ENCODE results near the gene ALKBH1. TPM values are rescaled to one million over a fixed set of nuclear protein-coding genes. Genes with fewer than 3 reads are reported as not detected.

The ALKBH1 gene
- total and polyA plus RNA-seq, 7 donors, result 7.7 to 17.6 (median 9.8) TPM

DNA sequence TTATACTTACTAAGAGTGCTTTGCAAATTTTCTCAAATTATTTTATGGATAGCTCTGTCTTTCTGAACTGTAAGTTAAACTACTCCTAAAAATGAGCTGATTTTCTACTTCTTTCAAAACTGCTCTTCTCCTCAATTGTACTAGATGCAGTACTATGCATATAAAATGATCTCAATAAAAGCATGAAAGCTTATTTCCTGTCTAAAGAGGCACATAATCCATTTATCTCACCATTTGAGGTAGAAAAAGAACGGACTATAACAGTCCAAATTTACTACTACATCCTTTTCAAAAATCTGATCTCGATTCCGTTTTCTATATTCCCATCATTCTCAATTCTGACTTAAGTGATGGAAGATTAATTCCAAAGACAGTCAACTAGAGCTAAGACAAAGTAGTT lies 14.5 kb upstream of the ALKBH1 start:
- peaks cover 15 to 100% of the 10 kb centered on the region in 2 donors for H3K36me3 ChIP-seq (ENCODE audit: insufficient read depth in 1 of 2, low read depth in 1 of 2)
- DNase-seq (no peak), ATAC-seq (no peak)
- no peaks in the 10 kb centered on the region for H3K9me3 ChIP-seq
- H3K27me3 ChIP-seq (ENCODE audit: insufficient read depth in 3 of 3, low read length in 2 of 3), result no peaks in the 10 kb centered on the region
- WGBS, 3 donors, result 92 to 95% (median 95%) methylated on average over 3 of the region's 3 CpGs
- no peak overlapping the region for H3K4me3 ChIP-seq
- no peaks in the 10 kb centered on the region for H3K4me1 ChIP-seq
- intact Hi-C loops (cut with DNase I), result no loop called here
- no peak overlapping the region for H3K27ac ChIP-seq
- TF ChIP-seq, protein P1, sequence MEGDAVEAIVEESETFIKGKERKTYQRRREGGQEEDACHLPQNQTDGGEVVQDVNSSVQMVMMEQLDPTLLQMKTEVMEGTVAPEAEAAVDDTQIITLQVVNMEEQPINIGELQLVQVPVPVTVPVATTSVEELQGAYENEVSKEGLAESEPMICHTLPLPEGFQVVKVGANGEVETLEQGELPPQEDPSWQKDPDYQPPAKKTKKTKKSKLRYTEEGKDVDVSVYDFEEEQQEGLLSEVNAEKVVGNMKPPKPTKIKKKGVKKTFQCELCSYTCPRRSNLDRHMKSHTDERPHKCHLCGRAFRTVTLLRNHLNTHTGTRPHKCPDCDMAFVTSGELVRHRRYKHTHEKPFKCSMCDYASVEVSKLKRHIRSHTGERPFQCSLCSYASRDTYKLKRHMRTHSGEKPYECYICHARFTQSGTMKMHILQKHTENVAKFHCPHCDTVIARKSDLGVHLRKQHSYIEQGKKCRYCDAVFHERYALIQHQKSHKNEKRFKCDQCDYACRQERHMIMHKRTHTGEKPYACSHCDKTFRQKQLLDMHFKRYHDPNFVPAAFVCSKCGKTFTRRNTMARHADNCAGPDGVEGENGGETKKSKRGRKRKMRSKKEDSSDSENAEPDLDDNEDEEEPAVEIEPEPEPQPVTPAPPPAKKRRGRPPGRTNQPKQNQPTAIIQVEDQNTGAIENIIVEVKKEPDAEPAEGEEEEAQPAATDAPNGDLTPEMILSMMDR (IDR thresholded peaks at IDR 0.05), result no peak

DNA sequence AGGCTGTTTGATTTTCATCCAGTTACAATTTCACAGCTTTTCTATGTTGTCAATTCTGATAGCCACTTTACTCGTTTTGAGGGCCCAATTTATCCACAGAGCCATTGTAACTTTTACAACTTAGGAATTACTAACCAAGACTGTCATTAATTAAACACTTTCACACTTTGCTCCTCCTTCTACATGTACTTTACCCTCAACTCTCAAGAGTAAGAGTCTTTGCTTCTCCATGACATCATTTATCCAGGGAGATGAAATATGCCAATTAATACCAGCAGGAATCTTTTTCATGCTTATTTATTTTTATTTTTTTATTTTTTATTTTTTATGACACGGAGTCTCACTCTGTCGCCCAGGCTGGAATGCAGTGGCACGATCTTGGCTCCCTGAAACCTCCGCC lies 13.6 kb upstream of the ALKBH1 start:
- Histone ChIP-seq H3K9me3 (no peaks in the 10 kb centered on the region), H3K4me1 (no peaks in the 10 kb centered on the region), H3K27ac (no peak overlapping the region), H3K4me3 (no peak overlapping the region), H3K27me3 (ENCODE audit: insufficient read depth in 3 of 3, low read length in 2 of 3) (no peaks in the 10 kb centered on the region), H3K36me3 (ENCODE audit: insufficient read depth in 1 of 2, low read depth in 1 of 2) (peaks cover 15 to 100% of the 10 kb centered on the region in 2 donors)
- intact Hi-C loops (cut with DNase I), result no loop called here
- 89 to 95% (median 91%) methylated on average over 5 of the region's 5 CpGs for WGBS, 3 donors
- TF ChIP-seq, protein P1 (IDR thresholded peaks at IDR 0.05), result no peak
- no peak for DNase-seq
- ATAC-seq, result no peak

DNA sequence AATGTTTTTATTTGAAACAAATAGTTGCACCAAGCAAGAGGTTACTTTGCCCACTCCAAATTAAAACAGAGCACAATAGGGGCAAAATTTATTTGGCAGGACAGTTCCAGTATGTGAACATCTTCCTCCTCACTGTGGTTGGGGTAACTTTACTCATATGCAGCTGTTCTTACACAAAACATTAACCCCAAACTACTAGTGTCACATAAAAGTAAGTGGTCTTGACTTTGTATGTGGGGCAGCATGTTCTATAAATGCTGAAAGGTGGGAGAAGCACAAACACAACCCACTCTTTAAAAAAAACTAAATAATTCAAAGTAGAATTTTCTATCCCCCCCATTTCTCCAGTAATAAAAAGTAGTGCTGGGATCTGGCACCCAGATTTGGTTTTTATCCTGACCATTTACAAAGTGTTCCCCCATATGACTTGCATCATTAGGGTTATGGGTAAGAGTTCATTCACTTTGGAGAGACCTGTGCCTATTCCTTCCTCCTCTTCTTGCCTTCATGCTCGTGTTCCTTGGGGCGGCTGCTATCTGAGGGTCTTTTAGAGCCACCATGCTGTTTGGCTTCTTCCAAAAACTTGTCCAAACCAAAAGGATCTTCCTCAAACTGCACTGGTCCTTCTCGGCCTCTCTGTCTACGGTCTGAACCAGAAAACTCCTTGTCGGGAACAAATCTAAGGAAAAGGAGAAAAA lies 9.9 kb upstream of the ALKBH1 start:
- H3K4me3 ChIP-seq, result no peak overlapping the region
- H3K27ac ChIP-seq, result no peak overlapping the region
- H3K36me3 ChIP-seq (ENCODE audit: insufficient read depth in 1 of 2, low read depth in 1 of 2), result peaks cover 6 to 100% of the 10 kb centered on the region in 2 donors
- H3K27me3 ChIP-seq (ENCODE audit: insufficient read depth in 3 of 3, low read length in 2 of 3), result no peaks in the 10 kb centered on the region
- 74 to 85% (median 75%) methylated on average over 5 of the region's 5 CpGs for WGBS, 3 donors
- intact Hi-C loops (cut with DNase I), result no loop called here
- H3K9me3 ChIP-seq, result no peaks in the 10 kb centered on the region
- DNase-seq (no peak), ATAC-seq (no peak)
- H3K4me1 ChIP-seq, result peaks cover 4% of the 10 kb centered on the region
- TF ChIP-seq, protein P1 (IDR thresholded peaks at IDR 0.05), result no peak

DNA sequence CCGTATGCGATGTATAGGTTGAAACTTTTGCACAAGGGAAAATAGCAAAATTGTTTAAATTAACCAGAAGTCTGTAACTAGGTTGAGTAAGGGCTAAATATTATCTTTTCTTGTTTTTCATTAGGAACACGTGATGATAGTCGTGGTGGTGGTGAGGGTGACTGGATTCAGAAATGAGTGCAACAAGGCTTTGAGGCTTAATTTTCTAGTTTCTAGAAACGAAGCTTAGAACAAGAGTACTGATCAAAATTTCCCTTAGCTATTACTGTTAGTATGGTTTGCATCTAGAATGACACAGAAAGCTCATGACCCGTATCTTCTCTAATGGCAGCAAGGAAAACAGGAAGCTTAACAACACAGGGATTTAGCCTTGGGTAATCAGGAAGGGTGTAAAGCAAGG lies 7.1 kb upstream of the ALKBH1 start:
- intact Hi-C loops (cut with DNase I), result no loop called here
- no peaks in the 10 kb centered on the region for H3K27me3 ChIP-seq (ENCODE audit: insufficient read depth in 3 of 3, low read length in 2 of 3)
- TF ChIP-seq, protein P1 (IDR thresholded peaks at IDR 0.05), result no peak
- H3K27ac ChIP-seq, result no peak overlapping the region
- H3K4me3 ChIP-seq, result no peak overlapping the region
- DNase-seq, result no peak
- H3K4me1 ChIP-seq, result peaks cover 6% of the 10 kb centered on the region
- no peaks in the 10 kb centered on the region for H3K9me3 ChIP-seq
- 91 to 97% (median 92%) methylated on average over 6 of the region's 6 CpGs for WGBS, 3 donors
- ATAC-seq, result no peak
- H3K36me3 ChIP-seq (ENCODE audit: insufficient read depth in 1 of 2, low read depth in 1 of 2), result peaks cover 3 to 96% of the 10 kb centered on the region in 2 donors

DNA sequence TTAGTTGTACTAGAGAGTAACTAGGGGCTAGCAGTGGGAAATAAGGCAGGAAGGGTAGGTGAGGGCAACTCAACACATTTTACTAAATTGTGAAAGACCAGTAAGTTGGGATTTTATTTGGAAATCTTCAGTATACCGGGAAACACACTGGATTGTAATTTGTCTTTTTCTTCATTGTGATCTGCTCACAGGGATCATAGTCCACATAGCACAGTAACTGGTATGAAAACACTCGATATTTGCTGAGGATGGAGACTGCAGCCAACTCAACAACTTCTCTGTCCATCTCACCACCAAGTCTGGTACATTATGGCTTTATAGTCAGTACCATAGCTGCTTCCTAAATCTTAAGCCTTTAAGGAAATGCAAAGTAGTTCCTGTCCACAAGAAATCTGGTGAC lies 2.5 kb upstream of the ALKBH1 start:
- peaks cover 29% of the 10 kb centered on the region for H3K4me1 ChIP-seq
- H3K9me3 ChIP-seq, result no peaks in the 10 kb centered on the region
- no peak overlapping the region for H3K4me3 ChIP-seq
- no peak overlapping the region for H3K27ac ChIP-seq
- no peaks in the 10 kb centered on the region for H3K27me3 ChIP-seq (ENCODE audit: insufficient read depth in 3 of 3, low read length in 2 of 3)
- TF ChIP-seq, protein P1 (IDR thresholded peaks at IDR 0.05), result no peak
- intact Hi-C loops (cut with DNase I), result no loop called here
- WGBS, 3 donors, result 78 to 82% (median 80%) methylated on average over 2 of the region's 2 CpGs
- H3K36me3 ChIP-seq (ENCODE audit: insufficient read depth in 1 of 2, low read depth in 1 of 2), result peaks cover 3 to 53% of the 10 kb centered on the region in 2 donors
- no peak for ATAC-seq
- no peak for DNase-seq
